Neural cell (in vitro differentiated cells): ENCODE results near the gene PC. TPM values are rescaled to one million over a fixed set of nuclear protein-coding genes. Genes with fewer than 3 reads are reported as not detected.

Source experiments
- H2AFZ ChIP-seq: fragments of 200-600, 300-800 bp; sonication (generic), shearing (Covaris generic); 2 replicates; pipeline ENCODE4 v1.6.0; 2014; ENCODE audit warnings: low read depth, mild to moderate bottlenecking, antibody characterized with exemption, low read length, moderate library complexity
- H3F3A ChIP-seq: fragments of 200-600 bp; shearing (Covaris generic); 2 replicates; pipeline ENCODE4 v1.6.1; 2016; ENCODE audit warnings: mild to moderate bottlenecking, moderate library complexity, mixed read lengths, antibody characterized with exemption, low read length; ENCODE audit not compliant: insufficient read depth, poor library complexity, severe bottlenecking
- H3K27ac ChIP-seq: fragments of 200-600, 300-800 bp; sonication (generic), shearing (Covaris generic); 2 replicates; pipeline ENCODE4 v1.5.1; 2014; ENCODE audit warnings: mild to moderate bottlenecking, low read length, moderate library complexity
- H3K27me3 ChIP-seq: fragments of 300-800, 200-600 bp; sonication (generic), shearing (Covaris generic); 2 replicates; pipeline ENCODE4 v1.6.0; 2014; ENCODE audit warnings: mild to moderate bottlenecking, low read depth, low read length, moderate library complexity; ENCODE audit not compliant: insufficient read depth
- H3K36me3 ChIP-seq: fragments of 300-800, 200-600 bp; sonication (generic), shearing (Covaris generic); 2 replicates; pipeline ENCODE4 v1.5.1; 2014; ENCODE audit warnings: mild to moderate bottlenecking, antibody characterized with exemption, low read length, moderate library complexity; ENCODE audit not compliant: insufficient read depth
- H3K4me2 ChIP-seq: fragments of 300-800, 200-600 bp; sonication (generic), shearing (Covaris generic); 2 replicates; pipeline ENCODE4 v1.6.0; 2014; ENCODE audit warnings: mild to moderate bottlenecking, low read length
- H3K4me3 ChIP-seq: fragments of 300-800, 200-600 bp; sonication (generic), shearing (Covaris generic); 2 replicates; pipeline ENCODE4 v1.5.1; 2014; ENCODE audit warnings: mild to moderate bottlenecking, low read length, moderate library complexity
- H3K79me2 ChIP-seq: fragments of 200-600 bp; shearing (Covaris generic); replicated peaks from 2 replicates; pipeline ENCODE4 v1.6.0; 2014; ENCODE audit warnings: mild to moderate bottlenecking, low read length, moderate library complexity; ENCODE audit not compliant: insufficient read depth
- H3K9ac ChIP-seq: fragments of 300-800, 200-600 bp; sonication (generic), shearing (Covaris generic); 2 replicates; pipeline ENCODE4 v1.6.1; 2016; ENCODE audit warnings: mild to moderate bottlenecking, low read length, mixed read lengths
- H3K9me2 ChIP-seq: fragments of 200-600 bp; shearing (Covaris generic); 2 replicates; pipeline ENCODE4 v1.6.1; 2016; ENCODE audit warnings: mild to moderate bottlenecking, low read length, mixed read lengths; ENCODE audit not compliant: insufficient read depth
- H3K9me3 ChIP-seq: fragments of 200-600, 300-800 bp; sonication (generic), shearing (Covaris generic); 2 replicates; pipeline ENCODE4 v1.6.1; 2016; ENCODE audit warnings: mild to moderate bottlenecking, mixed run types, low read length, moderate library complexity, mixed read lengths
- H4K20me1 ChIP-seq: fragments of 200-600 bp; shearing (Covaris generic); 2 replicates; pipeline ENCODE4 v1.6.1; 2016; ENCODE audit warnings: mild to moderate bottlenecking, mixed run types; ENCODE audit not compliant: insufficient read depth
- CTCF ChIP-seq: fragments of 450-650 bp; IDR thresholded peaks from 2 replicates; pipeline ENCODE4 v1.5.1; 2014; ENCODE audit warnings: antibody characterized with exemption, mild to moderate bottlenecking, moderate library complexity; ENCODE audit not compliant: poor library complexity, severe bottlenecking
- EP300 ChIP-seq: fragments of 450-650 bp; conservative IDR thresholded peaks from 2 replicates; pipeline ENCODE4 v1.6.1; 2014; ENCODE audit warnings: antibody characterized with exemption, mild to moderate bottlenecking, moderate library complexity; ENCODE audit not compliant: poor library complexity, severe bottlenecking
- EZH2 ChIP-seq: fragments of 200-600, 300-800 bp; shearing (Covaris generic), sonication (generic); IDR thresholded peaks from 2 replicates; pipeline ENCODE4 v1.6.1; 2014; ENCODE audit warnings: antibody characterized with exemption, low read length, borderline replicate concordance, mild to moderate bottlenecking; ENCODE audit not compliant: insufficient read depth, poor library complexity, severe bottlenecking
- MXI1 ChIP-seq: fragments of 450-650 bp; conservative IDR thresholded peaks from 2 replicates; pipeline ENCODE4 v1.6.1; 2014; ENCODE audit warnings: antibody characterized with exemption, mild to moderate bottlenecking; ENCODE audit not compliant: poor library complexity, severe bottlenecking
- POLR2AphosphoS5 ChIP-seq: IDR thresholded peaks from 2 replicates; pipeline ENCODE4 v1.6.1; 2012
- RAD21 ChIP-seq: fragments of 450-650 bp; conservative IDR thresholded peaks from 2 replicates; pipeline ENCODE4 v1.6.1; 2014; ENCODE audit warnings: antibody characterized with exemption, mild to moderate bottlenecking, moderate library complexity
- REST ChIP-seq: IDR thresholded peaks from 2 replicates; pipeline ENCODE4 v1.6.1; 2012; ENCODE audit warnings: borderline replicate concordance
- SMC3 ChIP-seq: fragments of 450-650 bp; conservative IDR thresholded peaks from 2 replicates; pipeline ENCODE4 v1.6.1; 2014; ENCODE audit warnings: antibody characterized with exemption, mild to moderate bottlenecking, moderate library complexity; ENCODE audit not compliant: poor library complexity
- TAF1 ChIP-seq: IDR thresholded peaks from 2 replicates; pipeline ENCODE4 v1.6.1; 2012; ENCODE audit warnings: low read depth
- polyA plus RNA-seq: library from polyadenylated mRNA; depleted of rRNA; stranded (reverse); fragments of >200 nt; gene quantifications from 2 replicates; pipeline ENCODE4 v1.2.3, GENCODE V29; 2014

Gene PC
- polyA plus RNA-seq, 1 donor from 2014 or later = 8.9 TPM

GRCh38 chr11:66862559-66863037 is 95.6 kb downstream of the PC start (continued):
- no peak for TF ChIP-seq RAD21

- Histone ChIP-seq H3K27me3 (no peaks in the 10 kb centered on the region), H3K79me2 (no peaks in the 10 kb centered on the region), H3K36me3 (no peaks in the 10 kb centered on the region), H3K9ac (no peak overlapping the region), H3K4me3 (no peak overlapping the region), H3K27ac (no peak overlapping the region), H4K20me1 (no peaks in the 10 kb centered on the region), H3K9me3 (no peaks in the 10 kb centered on the region), H3K4me2 (no peak overlapping the region), H2AFZ (no peak overlapping the region), H3F3A (no peaks in the 10 kb centered on the region), H3K9me2 (no peaks in the 10 kb centered on the region)
- TF ChIP-seq CTCF = no peak
- no peak for TF ChIP-seq RAD21
- no peak for TF ChIP-seq TAF1
- TF ChIP-seq MXI1 = no peak
- no peak for TF ChIP-seq POLR2AphosphoS5
- no peak for TF ChIP-seq EZH2
- no peak for TF ChIP-seq REST
- TF ChIP-seq EP300 = no peak
- TF ChIP-seq SMC3 = no peak
Measured at GRCh38 chr11:66861774-66862558, 96.2 kb downstream of the PC start.

- Histone ChIP-seq H3K9me2 (no peaks in the 10 kb centered on the region), H3K9ac (no peak overlapping the region), H3K27ac (no peak overlapping the region), H3K4me2 (no peak overlapping the region), H3F3A (no peaks in the 10 kb centered on the region), H3K4me3 (no peak overlapping the region), H3K36me3 (no peaks in the 10 kb centered on the region), H3K9me3 (no peaks in the 10 kb centered on the region), H2AFZ (no peak overlapping the region), H3K27me3 (no peaks in the 10 kb centered on the region), H3K79me2 (no peaks in the 10 kb centered on the region), H4K20me1 (no peaks in the 10 kb centered on the region)
- TF ChIP-seq EZH2 (no peak), TAF1 (no peak), EP300 (no peak), REST (no peak), POLR2AphosphoS5 (no peak), CTCF (no peak), MXI1 (no peak), RAD21 (no peak), SMC3 (no peak)
Measured at GRCh38 chr11:66861038-66861773, 97.0 kb downstream of the PC start.
